Spleen (tissue), 7 donors: ENCODE measurements around the gene SEC14L1.

Experiments
- POLR2A ChIP-seq, 3 donors: fragments of 450-650 bp; IDR thresholded peaks; one replicate each; pipeline ENCODE4 v1.5.1; 2017; ENCODE audit warnings: antibody characterized with exemption in 3 of 3, mild to moderate bottlenecking in 1 of 3
- TF ChIP-seq, protein P1 (sequence below), 11 experiments: fragments of 200-600 bp in 7 of 11; fragments of 450-650 bp in 4 of 11; sonication (generic) in 4 of 11; IDR thresholded peaks in 8 of 11; conservative IDR thresholded peaks in 3 of 11; 1 replicate in 7 of 11; 2 replicates in 4 of 11; pipeline versions ENCODE4 v1.4.0 to v1.8.0; 2016 to 2021; ENCODE audit warnings: antibody characterized with exemption in 11 of 11, inconsistent platforms in 4 of 11, mild to moderate bottlenecking in 1 of 11
- donor health status: DM: no; HTN: no; CAD: no; lungs with moderate emphysema.
- donor health status: DM: no; HTN: no; CAD: no.
- donor health status: DM: no; HTN: no; CAD: no.

DNA sequence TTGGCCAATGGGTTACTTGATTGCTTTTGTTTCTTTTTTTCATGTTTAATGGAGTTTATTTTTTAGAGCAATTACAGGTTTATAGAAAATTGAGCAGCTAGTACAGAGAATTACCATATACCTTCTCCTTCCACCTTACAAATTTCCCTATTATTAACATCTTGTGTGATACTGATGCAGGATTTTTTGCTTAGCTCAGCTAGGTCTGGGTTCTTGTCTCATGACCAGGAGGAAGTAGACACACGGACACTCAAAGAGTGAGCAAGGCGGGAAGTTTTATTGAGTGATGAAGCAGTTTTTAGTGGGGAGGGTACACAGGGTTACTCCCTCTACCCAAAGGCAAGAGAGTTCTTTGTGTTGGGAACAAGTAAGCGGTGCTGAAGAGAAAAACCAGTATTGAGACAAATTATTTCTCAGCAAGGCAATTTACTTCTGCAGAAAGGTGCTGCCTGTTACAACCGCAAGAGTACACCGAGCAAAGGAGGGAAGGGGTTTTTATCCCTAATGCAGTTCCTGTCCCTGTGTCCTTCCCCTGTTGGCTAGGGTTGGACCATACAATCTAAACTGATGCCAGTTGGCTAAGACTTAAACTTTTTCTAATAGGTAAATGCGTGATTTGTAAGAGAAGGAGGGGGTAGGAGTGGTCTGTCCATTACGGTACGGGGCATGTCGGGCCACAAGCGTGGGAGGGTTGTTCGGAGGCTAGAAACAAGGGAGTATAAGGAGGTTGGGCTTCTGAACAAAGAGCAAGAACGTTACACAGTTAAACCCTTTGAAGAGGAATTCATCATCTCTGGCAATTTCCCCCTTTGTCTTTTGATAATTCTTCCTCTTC, 26.9 kb downstream of the SEC14L1 start:
- TF ChIP-seq POLR2A (IDR thresholded peaks at IDR 0.05): no peak
- TF ChIP-seq, protein P1, sequence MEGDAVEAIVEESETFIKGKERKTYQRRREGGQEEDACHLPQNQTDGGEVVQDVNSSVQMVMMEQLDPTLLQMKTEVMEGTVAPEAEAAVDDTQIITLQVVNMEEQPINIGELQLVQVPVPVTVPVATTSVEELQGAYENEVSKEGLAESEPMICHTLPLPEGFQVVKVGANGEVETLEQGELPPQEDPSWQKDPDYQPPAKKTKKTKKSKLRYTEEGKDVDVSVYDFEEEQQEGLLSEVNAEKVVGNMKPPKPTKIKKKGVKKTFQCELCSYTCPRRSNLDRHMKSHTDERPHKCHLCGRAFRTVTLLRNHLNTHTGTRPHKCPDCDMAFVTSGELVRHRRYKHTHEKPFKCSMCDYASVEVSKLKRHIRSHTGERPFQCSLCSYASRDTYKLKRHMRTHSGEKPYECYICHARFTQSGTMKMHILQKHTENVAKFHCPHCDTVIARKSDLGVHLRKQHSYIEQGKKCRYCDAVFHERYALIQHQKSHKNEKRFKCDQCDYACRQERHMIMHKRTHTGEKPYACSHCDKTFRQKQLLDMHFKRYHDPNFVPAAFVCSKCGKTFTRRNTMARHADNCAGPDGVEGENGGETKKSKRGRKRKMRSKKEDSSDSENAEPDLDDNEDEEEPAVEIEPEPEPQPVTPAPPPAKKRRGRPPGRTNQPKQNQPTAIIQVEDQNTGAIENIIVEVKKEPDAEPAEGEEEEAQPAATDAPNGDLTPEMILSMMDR (IDR thresholded peaks at IDR 0.05 in 8 of 11, conservative IDR thresholded peaks at IDR 0.05 in 3 of 11): no peak
